DOHH2 (cell line): Measurements from ENCODE around the gene KRT31.
"Not testable (repeated sequence)": the region's sequence is repeated elsewhere in the genome, so short reads cannot be mapped to it uniquely, and the experiment has no call there.

ENCODE experiments used
- H3F3A ChIP-seq: fragments of 200-600 bp; sonication (generic), shearing (Covaris generic); 2 replicates; pipeline ENCODE4 v1.6.0; 2016; ENCODE audit warnings: antibody characterized with exemption, mild to moderate bottlenecking; ENCODE audit not compliant: control insufficient read depth, insufficient read depth
- H3K27ac ChIP-seq: fragments of 200-600 bp; sonication (generic); 2 replicates; pipeline ENCODE4 v1.5.1; 2014; ENCODE audit warnings: low read depth, mild to moderate bottlenecking, low read length, moderate library complexity
- H3K27me3 ChIP-seq: fragments of 200-600 bp; sonication (generic); 2 replicates; pipeline ENCODE4 v1.6.1; 2014; ENCODE audit warnings: mild to moderate bottlenecking, low read length, mixed read lengths; ENCODE audit not compliant: control insufficient read depth
- H3K36me3 ChIP-seq: fragments of 200-600 bp; sonication (generic); 2 replicates; pipeline ENCODE4 v1.6.1; 2014; ENCODE audit warnings: mild to moderate bottlenecking, low read length, moderate library complexity, mixed read lengths; ENCODE audit not compliant: control insufficient read depth
- H3K4me1 ChIP-seq: fragments of 200-600 bp; sonication (generic); 2 replicates; pipeline ENCODE4 v1.6.1; 2014; ENCODE audit warnings: mild to moderate bottlenecking, low read length, mixed read lengths; ENCODE audit not compliant: control insufficient read depth
- H3K4me2 ChIP-seq: fragments of 200-600 bp; sonication (generic); 2 replicates; pipeline ENCODE4 v1.6.0; 2014; ENCODE audit warnings: mild to moderate bottlenecking, low read length, moderate library complexity
- H3K4me3 ChIP-seq: fragments of 200-600 bp; sonication (generic); 2 replicates; pipeline ENCODE4 v1.5.1; 2014; ENCODE audit warnings: mild to moderate bottlenecking, low read length, mixed read lengths
- H3K79me2 ChIP-seq: fragments of 200-600 bp; sonication (generic); 2 replicates; pipeline ENCODE4 v1.6.1; 2014; ENCODE audit warnings: mild to moderate bottlenecking, low read length, mixed read lengths; ENCODE audit not compliant: control insufficient read depth
- H3K9me2 ChIP-seq: fragments of 200-600 bp; sonication (generic); replicated peaks from 2 replicates; pipeline ENCODE4 v1.6.1; 2014; ENCODE audit warnings: mild to moderate bottlenecking, low read length, mixed read lengths; ENCODE audit not compliant: control insufficient read depth
- H3K9me3 ChIP-seq: fragments of 200-600 bp; sonication (generic); 2 replicates; pipeline ENCODE4 v1.6.1; 2014; ENCODE audit warnings: antibody characterized with exemption, low read length, mixed read lengths; ENCODE audit not compliant: control insufficient read depth, insufficient read depth
- H4K20me1 ChIP-seq: fragments of 200-600 bp; sonication (generic); 2 replicates; pipeline ENCODE4 v1.6.0; 2014; ENCODE audit warnings: low read depth, mild to moderate bottlenecking, antibody characterized with exemption, low read length, moderate library complexity; ENCODE audit not compliant: control insufficient read depth, insufficient read depth
- CTCF ChIP-seq: fragments of 200-600 bp; sonication (generic); IDR thresholded peaks from one replicate; pipeline ENCODE4 v1.5.1; 2014; ENCODE audit warnings: antibody characterized with exemption, mild to moderate bottlenecking, low read depth, low read length; ENCODE audit not compliant: poor library complexity, severe bottlenecking
- EZH2phosphoT487 ChIP-seq: fragments of 200-600 bp; sonication (generic); IDR thresholded peaks from 2 replicates; pipeline ENCODE4 v1.6.1; 2017; ENCODE audit warnings: borderline replicate concordance, mild to moderate bottlenecking, antibody characterized with exemption, low read length, moderate library complexity, mixed read lengths

The KRT31 gene

GRCh38 chr17:41395611-41396010 lies 1.8 kb downstream of the KRT31 start:
- Histone ChIP-seq H3K36me3 (no peaks in the 10 kb centered on the region), H3K27ac (no peak overlapping the region), H3K4me2 (no peak overlapping the region), H3K79me2 (no peaks in the 10 kb centered on the region), H3K27me3 (peaks cover 20% of the 10 kb centered on the region; the same call in 1 of the 2 replicates), H4K20me1 (no peaks in the 10 kb centered on the region), H3F3A (no peaks in the 10 kb centered on the region), H3K9me2 (no peaks in the 10 kb centered on the region), H3K4me3 (no peak overlapping the region), H3K4me1 (no peaks in the 10 kb centered on the region), H3K9me3 (no peaks in the 10 kb centered on the region)
- TF ChIP-seq CTCF (no peak), EZH2phosphoT487 (no peak)

- H3K4me2 ChIP-seq, H4K20me1 ChIP-seq, H3K27ac ChIP-seq, H3K4me1 ChIP-seq, H3K36me3 ChIP-seq, H3K4me3 ChIP-seq, H3K9me2 ChIP-seq, H3K79me2 ChIP-seq, H3F3A ChIP-seq, H3K9me3 ChIP-seq: not testable (repeated sequence)
- peaks cover 17% of the 10 kb centered on the region; the same call in 1 of the 2 replicates for H3K27me3 ChIP-seq
Measured at GRCh38 chr17:41395044-41395443, 2.4 kb downstream of the KRT31 start.

GRCh38 chr17:41394254-41394996 lies 3.0 kb downstream of the KRT31 start:
- no peaks in the 10 kb centered on the region for H3K36me3 ChIP-seq
- no peaks in the 10 kb centered on the region for H3K9me3 ChIP-seq
- no peak overlapping the region for H3K27ac ChIP-seq
- peaks cover 12% of the 10 kb centered on the region; the same call in 1 of the 2 replicates for H3K27me3 ChIP-seq
- H4K20me1 ChIP-seq, result no peaks in the 10 kb centered on the region
- H3K4me3 ChIP-seq, result no peak overlapping the region
- H3K9me2 ChIP-seq, result no peaks in the 10 kb centered on the region
- no peak for TF ChIP-seq EZH2phosphoT487
- TF ChIP-seq CTCF, result no peak
- no peak overlapping the region for H3K4me2 ChIP-seq
- H3F3A ChIP-seq, result no peaks in the 10 kb centered on the region
- H3K79me2 ChIP-seq, result no peaks in the 10 kb centered on the region
- no peaks in the 10 kb centered on the region for H3K4me1 ChIP-seq

GRCh38 chr17:41393826-41394225 lies 3.6 kb downstream of the KRT31 start:
- H3K9me2 ChIP-seq, result no peaks in the 10 kb centered on the region
- no peak overlapping the region for H3K27ac ChIP-seq
- no peaks in the 10 kb centered on the region for H3K36me3 ChIP-seq
- no peaks in the 10 kb centered on the region for H3K9me3 ChIP-seq
- H4K20me1 ChIP-seq, result no peaks in the 10 kb centered on the region
- no peak overlapping the region for H3K4me3 ChIP-seq
- H3K27me3 ChIP-seq, result peaks cover 9% of the 10 kb centered on the region; the same call in 1 of the 2 replicates
- no peak overlapping the region for H3K4me2 ChIP-seq
- no peaks in the 10 kb centered on the region for H3F3A ChIP-seq
- H3K4me1 ChIP-seq, result no peaks in the 10 kb centered on the region
- TF ChIP-seq CTCF (no peak), EZH2phosphoT487 (no peak)
- H3K79me2 ChIP-seq, result no peaks in the 10 kb centered on the region
